GM23338 (cell line): ENCODE measurements around the gene ZXDC.

Source experiments
- CREB1 ChIP-seq: fragments of 250-450 bp; sonication (Bioruptor Pico); IDR thresholded peaks from 2 replicates; pipeline ENCODE4 v1.5.0; 2020; ENCODE audit warnings: low read depth, mild to moderate bottlenecking, moderate library complexity
- ETS1 ChIP-seq: IDR thresholded peaks from 2 replicates; pipeline ENCODE4 v1.6.1; 2016; ENCODE audit warnings: antibody characterized with exemption
- EZH2 ChIP-seq: fragments of 200-600 bp; sonication (generic); IDR thresholded peaks from one replicate; pipeline ENCODE4 v1.8.0; 2017; ENCODE audit warnings: antibody characterized with exemption, mild to moderate bottlenecking, low read depth; ENCODE audit not compliant: unreplicated experiment
- EZH2phosphoT487 ChIP-seq: fragments of 200-600 bp; sonication (generic); IDR thresholded peaks from one replicate; pipeline ENCODE4 v1.8.1; 2018; ENCODE audit warnings: antibody characterized with exemption; ENCODE audit not compliant: unreplicated experiment
- NANOG ChIP-seq: IDR thresholded peaks from 2 replicates; pipeline ENCODE4 v1.6.1; 2016; ENCODE audit warnings: antibody characterized with exemption, borderline replicate concordance
- POLR2AphosphoS5 ChIP-seq: IDR thresholded peaks from 2 replicates; pipeline ENCODE4 v1.6.1; 2016; ENCODE audit warnings: antibody characterized with exemption, low read depth
- ZNF114 ChIP-seq: fragments of 250-450 bp; sonication (Bioruptor Pico); IDR thresholded peaks from 2 replicates; pipeline ENCODE4 v1.5.0; 2020; ENCODE audit warnings: mild to moderate bottlenecking, moderate library complexity
- TF ChIP-seq, protein P1 (sequence below), 2 experiments: fragments of 200-600 bp in 1 of 2; sonication (generic) in 1 of 2; conservative IDR thresholded peaks; 2 replicates each; pipeline versions ENCODE4 v1.5.1 to v1.6.1; 2016 to 2017; ENCODE audit warnings: antibody characterized with exemption in 2 of 2, low read depth in 2 of 2, mild to moderate bottlenecking in 2 of 2, moderate library complexity in 1 of 2
- TF ChIP-seq, protein P2 (sequence below): IDR thresholded peaks from one replicate; pipeline ENCODE4 v1.6.1; 2018; ENCODE audit warnings: antibody characterized with exemption; ENCODE audit not compliant: unreplicated experiment

- no peak for TF ChIP-seq CREB1 (CRISPR knock-in tag)
- TF ChIP-seq POLR2AphosphoS5 = no peak
- TF ChIP-seq, protein P1, sequence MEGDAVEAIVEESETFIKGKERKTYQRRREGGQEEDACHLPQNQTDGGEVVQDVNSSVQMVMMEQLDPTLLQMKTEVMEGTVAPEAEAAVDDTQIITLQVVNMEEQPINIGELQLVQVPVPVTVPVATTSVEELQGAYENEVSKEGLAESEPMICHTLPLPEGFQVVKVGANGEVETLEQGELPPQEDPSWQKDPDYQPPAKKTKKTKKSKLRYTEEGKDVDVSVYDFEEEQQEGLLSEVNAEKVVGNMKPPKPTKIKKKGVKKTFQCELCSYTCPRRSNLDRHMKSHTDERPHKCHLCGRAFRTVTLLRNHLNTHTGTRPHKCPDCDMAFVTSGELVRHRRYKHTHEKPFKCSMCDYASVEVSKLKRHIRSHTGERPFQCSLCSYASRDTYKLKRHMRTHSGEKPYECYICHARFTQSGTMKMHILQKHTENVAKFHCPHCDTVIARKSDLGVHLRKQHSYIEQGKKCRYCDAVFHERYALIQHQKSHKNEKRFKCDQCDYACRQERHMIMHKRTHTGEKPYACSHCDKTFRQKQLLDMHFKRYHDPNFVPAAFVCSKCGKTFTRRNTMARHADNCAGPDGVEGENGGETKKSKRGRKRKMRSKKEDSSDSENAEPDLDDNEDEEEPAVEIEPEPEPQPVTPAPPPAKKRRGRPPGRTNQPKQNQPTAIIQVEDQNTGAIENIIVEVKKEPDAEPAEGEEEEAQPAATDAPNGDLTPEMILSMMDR (conservative IDR thresholded peaks at IDR 0.05; ENCODE audit: low read depth in 2 of 2) = no peak
- no peak for TF ChIP-seq NANOG
- TF ChIP-seq, protein P2, sequence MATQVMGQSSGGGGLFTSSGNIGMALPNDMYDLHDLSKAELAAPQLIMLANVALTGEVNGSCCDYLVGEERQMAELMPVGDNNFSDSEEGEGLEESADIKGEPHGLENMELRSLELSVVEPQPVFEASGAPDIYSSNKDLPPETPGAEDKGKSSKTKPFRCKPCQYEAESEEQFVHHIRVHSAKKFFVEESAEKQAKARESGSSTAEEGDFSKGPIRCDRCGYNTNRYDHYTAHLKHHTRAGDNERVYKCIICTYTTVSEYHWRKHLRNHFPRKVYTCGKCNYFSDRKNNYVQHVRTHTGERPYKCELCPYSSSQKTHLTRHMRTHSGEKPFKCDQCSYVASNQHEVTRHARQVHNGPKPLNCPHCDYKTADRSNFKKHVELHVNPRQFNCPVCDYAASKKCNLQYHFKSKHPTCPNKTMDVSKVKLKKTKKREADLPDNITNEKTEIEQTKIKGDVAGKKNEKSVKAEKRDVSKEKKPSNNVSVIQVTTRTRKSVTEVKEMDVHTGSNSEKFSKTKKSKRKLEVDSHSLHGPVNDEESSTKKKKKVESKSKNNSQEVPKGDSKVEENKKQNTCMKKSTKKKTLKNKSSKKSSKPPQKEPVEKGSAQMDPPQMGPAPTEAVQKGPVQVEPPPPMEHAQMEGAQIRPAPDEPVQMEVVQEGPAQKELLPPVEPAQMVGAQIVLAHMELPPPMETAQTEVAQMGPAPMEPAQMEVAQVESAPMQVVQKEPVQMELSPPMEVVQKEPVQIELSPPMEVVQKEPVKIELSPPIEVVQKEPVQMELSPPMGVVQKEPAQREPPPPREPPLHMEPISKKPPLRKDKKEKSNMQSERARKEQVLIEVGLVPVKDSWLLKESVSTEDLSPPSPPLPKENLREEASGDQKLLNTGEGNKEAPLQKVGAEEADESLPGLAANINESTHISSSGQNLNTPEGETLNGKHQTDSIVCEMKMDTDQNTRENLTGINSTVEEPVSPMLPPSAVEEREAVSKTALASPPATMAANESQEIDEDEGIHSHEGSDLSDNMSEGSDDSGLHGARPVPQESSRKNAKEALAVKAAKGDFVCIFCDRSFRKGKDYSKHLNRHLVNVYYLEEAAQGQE = no peak
- no peak for TF ChIP-seq ZNF114
- TF ChIP-seq EZH2phosphoT487 = no peak
- TF ChIP-seq EZH2 = no peak
- no peak for TF ChIP-seq ETS1
Observed at GRCh38 chr3:126391631-126392030, 84.1 kb downstream of the ZXDC start.
